Inflammatory macrophage treated with lipopolysaccharide for 4 hours (primary cell): ENCODE data around the gene MRPL17.
"Not testable (repeated sequence)": the region's sequence is repeated elsewhere in the genome, so short reads cannot be mapped to it uniquely, and the experiment has no call there.

Experiments
- DNase-seq: peaks from one replicate; pipeline ENCODE4 v3.0.0-alpha.2; 2020

Gene MRPL17

GRCh38 chr11:6682936-6683861 lies at the start of gene MRPL17:
MRPL17 (minus strand) TSS chr11:6683340; CDS start chr11:6683296, 44 bp downstream.
- DNase-seq, result peak; percentile 100

DNA sequence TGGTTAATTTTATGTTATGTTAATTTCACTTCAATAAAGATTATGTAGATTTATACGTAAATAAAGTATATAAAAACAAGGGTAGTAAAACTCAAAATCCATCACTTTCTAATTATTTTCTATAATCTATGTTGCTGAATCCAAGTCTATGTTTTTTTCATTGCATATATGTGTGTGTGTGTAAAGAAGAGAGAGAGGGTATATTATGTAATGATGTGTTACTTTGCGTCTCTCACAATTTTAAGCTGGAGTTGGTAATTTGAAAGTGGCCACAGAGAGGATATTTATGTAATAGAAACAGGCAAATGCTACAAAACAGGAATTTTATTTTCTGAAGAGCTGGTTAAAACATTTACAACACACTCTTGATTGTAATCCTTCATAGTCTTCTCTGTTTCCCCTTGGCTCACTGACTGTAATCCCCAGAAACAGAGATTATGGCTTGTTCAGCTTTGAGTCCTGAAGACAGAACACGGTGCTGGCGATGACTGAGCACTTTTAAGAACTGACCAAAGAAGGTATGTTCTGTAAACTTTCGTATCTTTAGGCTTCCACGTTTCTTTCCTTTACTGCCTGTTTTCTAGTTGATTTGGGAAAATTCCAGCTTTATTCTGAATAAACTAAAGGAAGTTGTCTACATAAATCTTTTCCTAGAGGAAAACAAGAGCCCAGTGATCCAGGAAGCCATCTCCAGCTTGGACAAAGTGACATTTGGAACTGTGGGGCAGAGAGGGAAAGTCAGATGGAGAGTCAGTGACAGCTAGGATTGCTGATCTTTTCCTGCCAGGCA lies 45.0 kb upstream of the MRPL17 start:
- no peak for DNase-seq

- no peak for DNase-seq
Measured at GRCh38 chr11:6725386-6725896, 42.3 kb upstream of the MRPL17 start.

- no peak for DNase-seq
Measured at GRCh38 chr11:6724013-6724412, 40.9 kb upstream of the MRPL17 start.

- no peak for DNase-seq
Measured at GRCh38 chr11:6721343-6721742, 38.2 kb upstream of the MRPL17 start.

GRCh38 chr11:6719576-6719975 lies 36.4 kb upstream of the MRPL17 start:
- DNase-seq, result no peak

DNA sequence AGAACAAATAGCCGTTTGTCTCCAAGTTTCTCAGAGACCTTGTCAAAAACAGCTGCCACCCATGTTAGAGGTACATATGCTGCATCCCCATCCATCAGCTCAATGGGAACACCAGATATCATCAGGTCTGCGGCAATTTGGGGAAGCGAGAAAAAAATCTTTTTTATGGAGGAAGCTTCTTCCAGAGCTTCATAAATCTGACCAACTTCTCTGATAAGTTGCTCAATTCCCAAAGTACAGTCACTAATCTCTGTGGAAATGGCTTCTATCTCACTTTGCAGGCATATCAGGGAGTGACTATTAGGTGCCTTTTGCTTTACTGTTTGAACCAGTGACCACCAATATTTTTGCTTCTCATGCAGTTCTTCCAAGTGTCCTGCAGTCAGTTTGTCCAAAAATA lies 34.3 kb upstream of the MRPL17 start:
- peak; percentile 58 for DNase-seq

DNA sequence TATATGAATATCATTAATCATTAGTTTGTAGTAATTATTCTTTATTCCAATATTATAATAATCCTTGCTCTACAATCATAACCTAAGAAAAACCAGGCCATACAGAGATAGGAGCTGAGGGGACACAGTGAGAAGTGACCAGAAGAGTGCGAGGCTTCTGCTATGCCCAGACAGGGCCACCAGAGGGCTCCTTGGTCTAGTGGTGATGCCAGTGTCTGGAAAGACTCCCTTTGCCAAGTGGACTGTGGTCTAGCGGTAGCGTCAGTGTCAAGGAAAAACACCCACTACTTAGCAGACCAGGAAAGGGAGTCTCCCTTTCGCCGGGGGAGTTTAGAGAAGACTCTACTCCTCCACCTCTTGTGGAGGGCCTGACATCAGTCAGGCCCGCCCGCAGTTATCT lies 28.4 kb upstream of the MRPL17 start:
- DNase-seq, result peak; percentile 23

DNA sequence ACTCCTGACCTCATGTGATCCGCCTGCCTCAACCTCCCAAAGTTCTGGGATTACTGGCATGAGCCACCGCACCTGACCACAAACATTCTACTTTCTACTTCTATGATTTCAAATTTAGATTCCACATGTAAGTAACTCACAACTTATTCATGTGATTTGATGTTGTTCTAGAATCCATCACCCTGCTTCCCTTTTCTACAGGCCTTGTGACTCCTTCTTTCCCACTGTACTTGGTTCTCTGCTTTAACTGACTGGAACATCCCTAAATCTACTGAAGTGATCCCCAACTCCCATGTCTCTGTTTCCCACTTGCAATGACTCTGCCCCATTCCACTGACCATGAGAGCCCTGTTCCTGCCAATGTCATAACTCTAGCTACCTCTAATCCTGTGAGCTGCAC lies 25.7 kb upstream of the MRPL17 start:
- peak; percentile 30 for DNase-seq

GRCh38 chr11:6705905-6706535 lies 22.9 kb upstream of the MRPL17 start:
- peak; percentile 60 for DNase-seq

GRCh38 chr11:6703247-6704063 lies 20.3 kb upstream of the MRPL17 start:
- peak; percentile 92 for DNase-seq

- DNase-seq, result not testable (repeated sequence)
Measured at GRCh38 chr11:6701955-6702354, 18.8 kb upstream of the MRPL17 start.

DNA sequence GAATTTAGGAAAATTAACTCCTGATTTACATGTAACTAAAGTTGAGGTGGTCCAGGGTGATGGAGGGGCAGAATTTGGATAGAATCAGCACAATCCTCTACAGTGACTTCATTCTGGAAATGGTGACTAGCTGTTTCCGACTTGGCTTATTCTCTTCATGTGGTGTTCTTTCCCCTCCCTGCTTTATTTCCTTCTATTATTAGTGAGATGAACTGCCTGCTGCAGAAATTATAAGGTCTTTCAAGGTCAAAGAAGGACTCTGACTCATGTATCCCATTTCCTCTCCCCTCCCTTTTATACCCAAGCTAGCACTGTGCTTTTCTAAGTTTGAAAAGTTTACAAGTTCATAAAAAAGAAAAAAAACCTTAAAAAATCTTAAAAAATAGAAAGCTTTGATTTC lies 12.2 kb upstream of the MRPL17 start:
- DNase-seq, result peak; percentile 37

GRCh38 chr11:6694229-6694535 lies 11.0 kb upstream of the MRPL17 start:
- no peak for DNase-seq

- DNase-seq, result peak; percentile 94
Measured at GRCh38 chr11:6693342-6694228, 10.4 kb upstream of the MRPL17 start.

GRCh38 chr11:6692128-6692527 lies 9.0 kb upstream of the MRPL17 start:
- DNase-seq, result peak; percentile 32

GRCh38 chr11:6690431-6691132 lies 7.4 kb upstream of the MRPL17 start:
- DNase-seq, result not testable (repeated sequence)

- no peak for DNase-seq
Measured at GRCh38 chr11:6687876-6688275, 4.7 kb upstream of the MRPL17 start.

DNA sequence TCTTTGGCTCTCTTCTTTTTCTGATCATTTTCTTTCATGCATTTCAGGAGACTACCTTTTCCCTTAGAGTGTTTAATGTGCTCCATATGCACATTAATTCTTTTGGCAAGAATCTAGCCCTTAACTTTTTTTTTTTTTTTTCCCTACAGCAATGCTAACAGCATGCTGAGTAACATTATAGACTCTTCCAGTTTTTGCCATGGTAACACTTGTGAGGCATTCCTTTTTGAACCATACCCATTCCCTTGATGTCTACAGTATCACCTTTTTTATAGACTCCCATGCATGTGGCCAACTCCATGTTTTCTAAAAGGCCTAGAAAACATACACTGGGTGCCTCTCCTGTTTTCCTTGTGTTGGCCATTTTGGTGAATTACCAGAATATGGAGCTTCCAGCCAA lies 2.9 kb upstream of the MRPL17 start:
- no peak for DNase-seq

GRCh38 chr11:6684068-6684467 lies 928 bp upstream of the MRPL17 start:
- peak; percentile 17 for DNase-seq

DNA sequence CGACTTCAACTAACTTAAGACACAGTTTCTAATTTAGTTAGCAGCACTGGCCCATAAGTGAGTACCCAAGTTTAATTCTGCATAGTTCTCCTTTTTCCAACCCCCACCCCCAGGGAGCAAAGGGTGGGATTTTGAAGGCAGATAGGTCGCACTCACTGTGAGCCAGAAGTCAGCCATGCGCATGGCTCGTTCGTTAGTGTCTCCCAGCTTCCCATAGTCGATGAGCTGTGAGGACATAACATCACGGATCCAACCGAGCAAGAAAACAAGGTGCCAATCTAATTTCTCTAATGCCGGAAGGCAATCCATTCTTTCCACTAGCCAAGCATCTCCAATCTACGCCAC lies 577 bp downstream of the MRPL17 start:
- no peak for DNase-seq
